GM19351 (cell line): Measurements from ENCODE around the gene SHISAL1.

Source experiments
- ATAC-seq: cut with Tn5 transposase; IDR thresholded peaks from one replicate; pipeline ENCODE4 v1.9.1; 2021; ENCODE audit warnings: mild to moderate bottlenecking, moderate library complexity; ENCODE audit not compliant: unreplicated experiment

SHISAL1 gene

DNA sequence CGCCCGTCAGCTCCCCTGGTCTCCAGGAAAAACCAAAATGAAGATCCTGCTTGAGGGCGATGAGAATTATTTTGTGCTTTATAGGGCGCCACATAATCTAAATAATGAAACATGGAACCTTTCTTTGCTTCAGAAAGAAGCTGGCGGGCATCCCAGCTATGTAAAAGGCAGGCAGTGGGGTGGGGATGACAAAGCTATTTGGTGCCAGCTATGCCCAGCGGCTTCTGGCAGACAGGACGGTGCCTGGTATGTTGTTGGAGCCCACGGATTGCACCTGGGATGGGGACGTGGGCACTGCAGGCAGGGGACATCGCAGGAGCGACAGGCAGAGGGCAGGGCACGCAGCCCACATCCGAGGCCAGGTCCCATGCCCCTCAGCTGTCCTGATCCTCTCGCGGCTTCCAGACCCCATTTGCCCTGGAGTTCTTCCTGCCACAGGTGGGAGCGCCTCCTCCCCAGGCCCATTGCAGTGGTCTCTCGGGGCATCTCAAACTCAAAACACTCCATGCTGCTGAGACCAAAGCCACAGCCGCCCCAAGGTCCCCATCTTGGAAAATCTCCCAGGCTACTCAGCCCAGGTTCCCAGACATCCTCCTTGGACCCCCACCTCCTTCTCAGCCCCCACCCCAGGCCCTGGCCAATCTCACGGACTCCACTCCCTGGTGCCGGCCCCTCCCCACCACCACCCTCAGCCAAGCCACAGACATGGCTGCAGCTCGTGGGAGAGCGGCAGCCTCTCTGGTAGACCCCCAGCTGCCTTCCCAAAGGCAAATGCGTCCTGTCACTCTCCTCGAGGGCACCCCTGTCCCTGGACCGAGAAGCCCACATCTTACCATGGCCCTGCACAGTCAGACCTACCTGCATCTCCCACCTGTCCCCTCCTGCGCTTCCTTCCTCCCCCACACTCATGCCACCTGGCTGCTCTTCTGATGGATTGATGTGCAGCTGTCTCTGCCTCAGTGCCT is 45.7 kb downstream of the SHISAL1 start:
- no peak for ATAC-seq

DNA sequence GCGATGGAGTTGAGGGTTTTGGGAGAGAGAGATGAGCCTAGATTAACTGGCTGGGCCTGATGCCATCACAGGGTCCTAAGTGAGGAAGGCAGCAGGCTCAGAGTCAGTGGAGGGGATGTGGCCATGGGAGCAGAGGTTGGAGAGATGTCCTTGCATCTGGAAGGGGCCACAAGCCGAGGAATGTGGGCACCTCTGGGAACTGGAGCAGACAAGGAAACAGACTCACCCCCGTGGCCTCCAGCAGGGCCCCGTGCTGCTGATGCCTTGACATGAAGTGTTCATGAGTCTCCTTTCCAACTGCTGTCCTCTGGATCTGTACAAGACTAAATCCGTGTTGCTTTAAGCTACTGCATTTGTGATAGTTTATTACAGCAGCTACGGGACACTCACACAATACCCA is 49.2 kb downstream of the SHISAL1 start:
- no peak for ATAC-seq

DNA sequence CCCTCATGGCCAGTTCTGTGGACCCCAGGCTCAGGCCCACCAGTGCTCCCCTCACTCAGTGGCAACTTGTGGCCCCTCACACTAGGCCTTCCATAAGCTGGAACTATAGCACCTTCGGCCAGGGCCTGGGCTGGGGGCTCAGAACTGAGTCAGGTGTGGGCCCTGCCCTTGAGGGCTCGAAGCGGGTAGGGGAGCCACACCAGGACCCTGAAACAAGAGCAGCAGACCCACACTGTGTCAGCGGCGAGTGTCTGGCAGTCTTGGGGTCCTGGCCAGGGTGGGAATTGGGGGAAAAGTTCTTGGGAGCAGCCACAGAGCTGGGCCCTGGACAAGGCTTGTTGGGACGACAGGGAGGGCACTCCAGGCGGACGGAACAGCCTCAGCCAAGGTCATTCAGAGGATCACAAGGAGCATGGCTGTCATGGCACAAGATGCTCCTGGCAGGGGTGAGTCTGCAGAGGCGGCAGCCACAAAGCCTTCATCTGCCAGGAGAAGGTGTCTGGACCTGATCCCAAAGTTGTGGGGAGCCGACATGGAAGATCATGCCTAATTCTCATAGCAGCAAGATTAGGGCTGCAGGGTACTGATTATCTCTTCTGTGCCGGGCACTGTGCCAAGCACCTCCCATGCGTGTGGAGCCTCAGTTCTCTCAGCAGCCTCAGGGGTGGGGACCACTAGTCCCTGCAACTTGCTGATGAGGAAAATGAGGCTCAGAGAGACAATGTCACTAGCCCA is 50.7 kb downstream of the SHISAL1 start:
- no peak for ATAC-seq

DNA sequence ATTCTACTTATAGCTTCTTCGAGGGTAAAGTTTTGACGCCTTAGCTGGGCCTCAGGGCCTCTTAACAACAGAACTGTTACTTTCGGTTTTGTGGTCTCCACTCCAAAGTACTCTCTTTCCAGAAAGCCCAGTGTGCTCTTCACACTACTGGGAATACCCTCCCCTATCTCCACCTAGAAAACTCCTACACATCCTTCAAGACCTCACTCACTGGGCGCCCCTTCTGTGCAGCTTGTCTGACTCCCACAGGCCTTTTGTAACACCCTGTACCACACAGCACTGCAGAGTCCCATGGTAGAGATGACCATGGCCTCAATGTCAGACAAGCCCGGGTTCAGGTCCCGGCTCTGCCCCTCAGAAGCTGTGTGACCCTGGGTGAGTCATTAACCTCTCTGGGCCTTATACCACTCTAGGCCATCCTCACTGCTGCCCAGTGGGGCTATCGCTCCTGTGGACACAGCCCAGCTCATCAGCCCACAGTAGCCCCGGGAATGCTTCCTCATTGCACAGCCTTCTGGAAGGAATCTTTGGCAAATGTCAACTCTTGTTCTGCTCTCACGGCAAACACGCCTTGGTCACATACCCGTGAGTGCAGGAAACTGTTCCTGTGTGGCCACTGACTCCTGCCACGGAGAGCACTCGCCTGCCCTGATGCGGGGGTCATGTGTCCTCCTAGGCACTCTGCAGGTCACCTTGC is 51.4 kb downstream of the SHISAL1 start:
- ATAC-seq: no peak

DNA sequence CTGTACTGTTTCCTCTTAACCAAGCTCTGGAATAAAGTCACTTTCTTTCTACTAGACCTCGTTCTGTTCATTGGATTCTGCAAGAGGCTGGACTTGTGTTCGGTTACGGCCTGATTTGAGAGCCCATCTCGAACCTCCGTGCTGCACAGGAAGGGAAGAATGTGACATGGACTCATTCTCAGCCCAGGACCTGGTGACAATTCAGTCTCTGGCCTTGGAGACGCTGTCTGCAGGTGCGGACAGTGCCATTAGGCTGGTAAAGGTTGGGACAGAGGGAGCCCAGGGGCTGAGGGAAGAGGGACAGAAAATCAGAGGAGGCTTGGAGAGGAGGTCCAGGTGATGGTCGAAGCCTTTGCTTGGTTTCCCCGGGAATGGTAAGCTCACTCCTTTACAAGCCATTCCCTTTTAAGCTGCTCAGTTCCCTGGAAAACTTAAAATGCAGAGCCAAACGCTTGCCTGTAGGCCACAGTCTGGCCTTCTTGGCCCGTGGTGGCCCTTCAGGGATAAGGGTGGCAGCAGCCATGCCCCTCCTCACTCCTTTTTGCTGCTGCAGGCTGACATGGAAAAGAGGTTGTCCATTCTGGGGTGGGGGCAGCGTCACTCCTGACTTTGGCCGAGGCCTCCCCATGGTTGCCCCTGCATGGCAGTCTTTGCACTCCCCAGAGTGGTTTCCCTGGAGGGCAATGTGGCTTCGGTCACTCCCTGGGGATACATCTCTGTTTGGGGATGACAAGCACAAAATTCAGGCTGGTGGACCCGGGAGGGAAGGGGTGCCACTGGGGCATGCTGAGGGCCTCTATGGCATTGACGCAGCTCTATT is 52.3 kb downstream of the SHISAL1 start:
- no peak for ATAC-seq

DNA sequence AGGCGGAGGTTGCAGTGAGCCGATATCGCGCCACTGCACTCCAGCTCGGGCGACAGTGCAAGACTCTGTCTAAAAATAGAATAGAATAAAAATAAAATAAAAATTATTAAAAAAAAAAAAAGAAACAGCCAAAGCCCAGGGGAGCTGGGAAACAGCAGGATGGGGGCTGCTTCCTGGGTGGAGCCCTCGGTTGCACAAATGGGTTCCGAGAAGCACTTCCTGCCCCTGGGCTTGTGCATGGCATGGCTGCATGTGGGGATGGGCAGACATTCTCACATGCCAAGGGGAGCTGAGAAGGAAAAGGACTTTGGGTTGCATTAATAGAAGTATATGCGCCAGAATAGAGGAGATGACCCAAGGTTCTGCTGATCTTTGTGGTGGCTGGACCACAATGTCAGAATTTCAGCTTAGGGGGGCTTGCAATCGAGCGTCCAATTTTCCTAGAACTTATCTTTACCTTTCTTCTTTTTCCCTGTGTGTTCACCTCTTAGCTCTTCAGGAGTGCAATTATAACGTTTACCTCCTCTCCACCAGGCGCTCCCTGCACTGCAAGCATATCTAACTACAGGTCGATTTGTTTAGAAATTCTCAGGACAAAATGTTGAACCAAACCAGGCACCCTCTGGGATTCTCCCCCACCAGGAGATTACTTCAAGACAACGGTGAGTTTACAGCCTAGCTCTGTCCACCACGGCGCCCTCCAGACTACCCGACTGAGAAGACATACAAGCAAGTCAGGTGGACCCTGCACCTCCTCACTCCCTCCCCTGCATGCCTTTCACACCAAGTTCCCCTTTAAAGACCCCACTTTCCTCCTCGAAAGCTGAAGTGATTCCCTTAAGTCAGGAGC is 53.2 kb downstream of the SHISAL1 start:
- ATAC-seq: no peak

DNA sequence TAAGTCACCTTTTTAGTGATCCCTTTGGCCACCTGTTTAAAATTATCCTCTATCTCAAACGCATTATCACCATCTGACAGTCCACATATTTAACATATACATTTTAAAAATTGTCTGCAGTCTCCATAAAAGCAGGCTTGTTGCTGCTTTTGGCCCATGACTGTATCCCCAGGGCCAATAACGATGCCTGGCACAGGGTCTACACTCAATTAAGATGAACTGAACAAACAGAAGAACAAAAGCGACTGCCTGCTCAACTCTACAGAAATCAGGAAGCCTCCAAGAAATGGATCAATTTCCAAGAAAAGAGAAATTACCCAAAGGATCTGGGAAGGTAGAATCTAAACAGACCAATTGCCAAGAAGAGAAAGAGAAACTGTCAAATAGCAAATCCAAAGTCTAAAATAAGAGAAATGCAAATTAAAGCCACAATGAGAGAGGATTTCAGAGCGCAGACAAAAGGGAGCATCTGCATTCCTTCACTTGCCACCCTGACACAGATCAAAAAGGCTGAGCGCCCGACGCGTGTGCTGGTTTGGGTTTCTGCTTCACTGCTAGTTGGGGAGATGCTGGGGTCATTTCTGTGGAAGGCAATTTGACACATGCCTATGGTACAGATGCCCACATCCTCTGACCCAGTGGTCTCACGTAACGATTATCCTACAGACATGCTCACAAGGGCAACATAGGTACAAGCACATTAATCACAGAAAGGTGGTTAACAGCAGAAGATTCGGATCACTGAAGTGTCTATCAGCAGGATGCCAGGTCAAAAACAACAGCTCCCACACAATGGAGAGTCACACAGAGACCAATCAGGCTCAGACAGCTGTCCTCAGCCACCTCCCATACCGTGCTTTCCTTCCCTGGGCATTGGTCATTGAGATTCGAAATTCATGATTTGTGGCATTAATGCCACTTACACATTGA is 55.9 kb downstream of the SHISAL1 start:
- ATAC-seq: no peak

DNA sequence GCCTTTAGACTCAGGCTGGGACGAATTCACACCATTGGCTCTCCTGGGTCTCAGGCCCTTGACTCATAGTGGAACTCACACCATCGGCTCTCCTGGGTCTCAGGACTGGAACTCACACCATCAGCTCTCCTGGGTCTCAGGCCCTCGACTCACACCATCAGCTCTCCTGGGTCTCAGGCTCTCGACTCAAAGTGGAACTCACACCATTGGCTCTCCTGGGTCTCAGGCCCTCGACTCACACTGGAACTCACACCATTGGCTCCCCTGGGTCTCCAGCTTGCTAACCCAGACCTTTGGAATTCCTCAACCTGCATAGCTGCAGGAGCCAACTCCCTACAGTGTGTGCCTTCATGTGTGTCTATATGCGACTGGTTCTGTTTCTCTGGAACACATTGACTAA is 56.7 kb downstream of the SHISAL1 start:
- ATAC-seq: no peak

DNA sequence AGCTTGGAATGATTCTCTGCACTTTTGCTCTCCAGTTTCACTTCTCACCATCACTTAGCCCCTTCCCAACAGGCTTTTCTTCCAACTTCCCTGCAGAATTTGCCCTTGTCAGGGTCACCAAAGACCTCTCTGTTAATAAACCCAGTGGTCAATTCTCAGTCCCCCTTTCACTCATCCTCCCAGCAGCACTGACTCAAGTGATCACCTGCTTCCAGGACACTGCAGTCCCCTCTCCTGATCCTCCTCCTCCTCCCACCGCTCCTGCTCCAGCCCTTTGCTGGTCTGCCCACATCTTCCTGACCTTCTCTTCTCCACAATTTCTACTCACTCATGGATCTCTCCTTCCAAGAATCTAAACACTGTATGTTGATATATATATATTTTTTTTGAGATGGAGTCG is 57.9 kb downstream of the SHISAL1 start:
- ATAC-seq: no peak

DNA sequence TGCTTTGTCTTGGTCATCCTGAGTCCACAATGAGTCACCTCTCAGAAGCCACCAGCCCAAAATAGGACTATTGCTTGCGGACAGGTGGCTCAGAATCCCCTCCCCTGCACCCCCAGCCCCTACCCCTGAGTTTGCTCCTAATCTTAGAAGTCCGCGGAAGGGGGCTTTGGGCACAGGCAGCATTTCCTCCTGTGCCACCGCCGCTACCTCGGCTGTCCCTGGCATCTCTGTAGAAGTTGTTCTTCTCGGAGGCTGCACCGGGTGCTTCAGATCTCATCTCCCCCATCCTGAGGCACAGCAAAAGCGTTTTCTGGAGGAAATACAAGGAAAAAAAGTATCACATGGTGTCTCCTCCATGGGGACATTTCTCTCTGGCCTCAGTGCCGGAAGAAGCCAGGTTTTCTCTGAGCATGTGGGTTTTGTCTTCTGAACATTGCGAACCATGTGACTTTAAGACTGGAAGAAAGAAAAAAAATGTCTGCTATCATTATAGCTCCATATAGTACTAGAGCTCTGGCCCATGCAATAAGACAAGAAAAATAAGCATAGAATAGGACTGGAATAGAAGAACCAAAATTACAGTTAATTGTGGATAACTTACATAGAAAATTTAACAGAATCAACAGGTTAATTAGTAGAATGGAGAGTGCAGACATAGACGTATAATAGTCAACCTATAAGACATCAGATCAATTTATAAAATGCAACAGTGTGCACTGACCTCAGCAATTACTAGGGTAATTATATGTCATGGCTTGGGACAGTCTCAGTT is 63.2 kb downstream of the SHISAL1 start:
- ATAC-seq: no peak

DNA sequence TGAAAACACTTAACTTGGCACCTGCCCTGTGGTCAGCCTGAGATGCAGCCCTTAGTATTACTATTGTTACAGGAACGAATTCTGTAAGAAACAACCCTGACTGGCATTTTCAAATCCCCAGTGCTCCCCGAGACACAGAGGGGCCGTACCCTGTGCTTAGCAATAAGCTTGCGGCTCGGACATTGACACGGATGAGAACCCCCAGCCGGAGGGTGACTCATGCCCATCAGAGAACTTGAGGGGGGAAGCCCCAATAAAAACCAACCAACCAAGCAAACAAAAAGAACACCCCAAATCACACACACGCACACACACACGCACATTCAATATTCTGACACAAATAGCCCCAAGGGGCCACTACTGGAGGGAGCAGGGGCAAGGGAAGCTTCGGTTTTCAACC is 63.8 kb downstream of the SHISAL1 start:
- no peak for ATAC-seq

DNA sequence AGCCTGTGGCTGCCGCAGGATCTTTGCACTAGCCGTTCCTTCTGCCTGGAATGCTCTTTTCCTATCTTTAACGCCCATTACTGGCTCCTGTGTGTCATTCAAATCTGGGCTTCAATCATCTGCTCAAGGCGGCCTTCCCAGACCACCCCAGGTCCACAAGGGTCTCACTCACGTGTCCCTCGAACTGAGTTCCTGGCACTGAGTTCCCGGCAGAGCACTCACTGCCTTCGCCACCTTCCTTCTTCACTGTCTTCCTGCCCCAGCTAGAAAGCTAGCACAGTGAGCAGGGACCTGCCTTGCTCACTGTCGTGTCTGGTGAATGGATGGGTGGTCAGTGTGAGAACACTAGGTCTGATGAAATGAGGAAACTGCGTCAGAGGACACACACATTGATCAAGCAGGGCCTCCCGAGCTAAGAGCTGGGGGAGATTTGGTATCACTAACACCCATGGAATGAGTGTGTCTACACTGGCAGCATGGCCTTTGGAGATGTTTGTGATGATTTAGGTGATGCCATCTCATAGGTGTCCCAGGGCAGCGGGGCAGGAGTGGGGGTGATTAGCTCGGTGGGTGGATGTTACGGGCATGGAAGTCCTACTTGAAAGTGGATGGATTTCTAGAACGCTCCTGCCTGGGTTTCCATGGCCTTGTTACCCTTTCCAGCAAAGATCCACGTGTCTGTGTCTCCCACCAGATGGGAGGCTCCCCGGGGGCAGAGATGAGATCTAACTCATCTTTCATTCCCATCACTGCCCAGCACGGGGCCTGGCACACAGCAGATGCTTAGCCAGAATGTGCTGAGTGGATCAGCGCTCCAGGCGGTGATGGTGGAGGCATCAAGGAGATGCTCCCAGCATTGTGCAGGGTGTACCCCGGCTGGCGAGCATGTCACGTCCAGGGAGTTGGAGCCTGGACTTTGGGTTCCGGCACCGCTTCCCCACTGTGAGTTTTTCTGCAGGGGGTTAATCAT is 64.5 kb downstream of the SHISAL1 start:
- ATAC-seq: no peak

DNA sequence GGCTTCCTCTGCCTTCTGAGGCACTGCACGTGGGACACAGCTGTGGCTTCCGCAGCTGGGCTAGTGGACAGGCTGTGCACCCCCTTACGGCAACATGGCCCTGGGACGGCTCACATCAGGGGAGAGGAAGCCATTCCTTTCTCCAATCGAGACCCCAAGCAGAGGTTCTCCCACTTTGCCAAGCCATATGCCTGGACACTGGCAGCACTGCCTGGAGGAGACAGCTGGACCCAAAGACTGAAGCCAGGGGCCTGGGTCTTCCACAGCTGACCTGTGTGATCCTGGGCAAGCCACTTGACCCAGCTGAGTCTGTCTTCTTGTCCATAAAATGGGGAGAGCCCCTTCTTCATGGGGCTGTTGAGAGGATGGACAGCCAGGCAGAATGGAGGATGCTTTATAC is 65.4 kb downstream of the SHISAL1 start:
- ATAC-seq: no peak

DNA sequence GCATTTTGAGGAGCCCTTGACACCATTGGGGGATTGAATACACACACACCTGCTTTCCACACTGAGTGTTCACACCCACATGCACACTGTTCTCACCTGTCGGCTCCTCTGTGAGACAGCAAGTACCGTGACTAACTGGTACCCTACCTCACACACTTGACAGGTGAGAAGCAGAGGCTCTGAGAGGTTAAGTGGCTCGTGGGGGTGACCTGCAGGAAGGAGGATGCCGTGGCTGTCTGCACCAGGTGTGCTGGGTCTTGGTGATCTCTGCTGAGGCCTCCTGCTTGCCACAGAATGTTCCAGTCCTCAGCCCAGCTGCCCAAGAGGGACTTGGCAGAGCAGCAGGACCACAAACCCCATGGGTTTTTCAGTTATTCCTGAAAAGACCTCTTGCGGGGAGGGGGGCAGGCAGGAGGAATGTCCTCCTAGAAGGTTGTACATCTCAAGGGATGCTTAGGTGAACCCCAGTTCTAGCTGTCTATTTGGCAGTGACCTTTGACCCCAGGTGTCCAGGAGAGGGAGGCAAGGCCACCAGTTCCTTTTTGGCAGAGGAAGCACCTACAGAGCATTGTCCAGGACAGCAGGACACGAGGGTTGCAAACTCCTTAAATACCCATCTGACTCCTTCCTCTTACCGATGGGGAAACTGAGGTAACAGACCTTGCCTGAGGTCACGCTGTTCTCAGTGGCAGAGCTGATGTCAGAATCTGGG is 66.0 kb downstream of the SHISAL1 start:
- no peak for ATAC-seq

DNA sequence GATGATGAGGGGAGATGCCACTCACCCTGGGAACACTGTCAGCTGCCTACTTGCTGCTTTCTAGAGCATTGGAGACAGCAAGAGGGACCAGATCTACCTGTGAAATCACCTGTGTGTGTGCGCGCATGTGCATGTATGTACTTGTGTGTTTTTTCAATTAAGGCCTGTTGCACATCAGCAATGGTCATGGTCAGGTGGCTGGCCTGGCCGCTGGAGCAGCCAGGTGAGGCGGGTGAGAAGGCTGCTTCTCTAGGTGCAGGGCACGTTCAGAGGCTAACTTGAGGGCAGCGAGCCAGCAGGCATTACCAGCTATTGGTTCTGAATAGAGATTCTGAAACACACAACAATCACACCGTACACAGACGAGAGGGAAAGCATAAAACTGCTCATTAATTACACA is 66.9 kb downstream of the SHISAL1 start:
- no peak for ATAC-seq

DNA sequence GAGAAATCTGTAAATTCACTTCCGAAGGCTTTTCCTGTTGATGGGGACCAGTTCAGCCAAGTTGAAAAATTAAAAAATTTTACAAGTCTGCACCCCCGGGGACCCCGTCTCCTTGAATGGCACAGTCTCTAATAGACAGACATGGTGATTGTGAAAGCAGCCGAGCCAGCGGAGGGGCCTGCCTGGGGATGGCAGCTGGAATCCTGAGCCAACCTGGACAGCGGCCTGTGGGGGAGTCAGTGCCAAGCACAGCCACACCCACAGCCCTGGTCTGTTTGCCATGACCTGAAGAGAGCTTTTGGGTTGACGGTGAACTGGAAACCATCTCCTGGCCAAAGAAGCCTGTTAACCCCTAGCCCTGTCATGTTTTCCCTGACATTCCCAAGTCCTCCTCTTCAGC is 67.3 kb downstream of the SHISAL1 start:
- no peak for ATAC-seq
